CD4-positive, alpha-beta T cell treated with Interferon gamma for 1 hour (primary cell): ENCODE measurements around the gene FBXO10.
A peak's percentile ranks its signal among the peaks of the same experiment; 100 is the strongest.
"Not testable (repeated sequence)": the region's sequence is repeated elsewhere in the genome, so short reads cannot be mapped to it uniquely, and the experiment has no call there.

ENCODE experiments used
- DNase-seq: peaks from one replicate; pipeline ENCODE4 v3.0.0-alpha.2; 2020

Gene FBXO10

GRCh38 chr9:37549527-37549926 is 26.7 kb downstream of the FBXO10 start:
- no peak for DNase-seq

- DNase-seq: no peak
Observed at GRCh38 chr9:37547328-37547878, 28.8 kb downstream of the FBXO10 start.

GRCh38 chr9:37543468-37543867 is 32.7 kb downstream of the FBXO10 start:
- no peak for DNase-seq

- DNase-seq: no peak
Observed at GRCh38 chr9:37542895-37543294, 33.3 kb downstream of the FBXO10 start.

GRCh38 chr9:37542488-37542887 is 33.7 kb downstream of the FBXO10 start:
- no peak for DNase-seq

- no peak for DNase-seq
Observed at GRCh38 chr9:37541465-37541864, 34.7 kb downstream of the FBXO10 start.

- no peak for DNase-seq
Observed at GRCh38 chr9:37540634-37541033, 35.5 kb downstream of the FBXO10 start.

GRCh38 chr9:37539634-37540033 is 36.5 kb downstream of the FBXO10 start:
- no peak for DNase-seq

GRCh38 chr9:37538099-37538498 is 38.1 kb downstream of the FBXO10 start:
- no peak for DNase-seq

GRCh38 chr9:37534901-37535300 is 41.3 kb downstream of the FBXO10 start:
- DNase-seq: no peak

- no peak for DNase-seq
Observed at GRCh38 chr9:37534412-37534811, 41.8 kb downstream of the FBXO10 start.

GRCh38 chr9:37531699-37532098 is 44.5 kb downstream of the FBXO10 start:
- DNase-seq: peak; percentile 47

GRCh38 chr9:37528652-37529471 is 47.3 kb downstream of the FBXO10 start:
- DNase-seq: peak; percentile 74

- no peak for DNase-seq
Observed at GRCh38 chr9:37523916-37524315, 52.3 kb downstream of the FBXO10 start.

- DNase-seq: no peak
Observed at GRCh38 chr9:37522971-37523370, 53.2 kb downstream of the FBXO10 start.

- DNase-seq: no peak
Observed at GRCh38 chr9:37521111-37521510, 55.1 kb downstream of the FBXO10 start.

- DNase-seq: no peak
Observed at GRCh38 chr9:37520641-37521040, 55.5 kb downstream of the FBXO10 start.

- DNase-seq: no peak
Observed at GRCh38 chr9:37517923-37518322, 58.3 kb downstream of the FBXO10 start.

GRCh38 chr9:37515620-37516258 is 60.4 kb downstream of the FBXO10 start:
- DNase-seq: no peak

- DNase-seq: no peak
Observed at GRCh38 chr9:37514999-37515398, 61.2 kb downstream of the FBXO10 start.

- DNase-seq: not testable (repeated sequence)
Observed at GRCh38 chr9:37514415-37514814, 61.8 kb downstream of the FBXO10 start.

GRCh38 chr9:37512437-37512836 is 63.7 kb downstream of the FBXO10 start:
- DNase-seq: peak; percentile 59

GRCh38 chr9:37511016-37512010 is 64.9 kb downstream of the FBXO10 start:
- no peak for DNase-seq
